Suppressor macrophage treated with lipopolysaccharide for 1 hour (primary cell): Measurements from ENCODE around the gene PRKCH.

Experiments
- DNase-seq, 3 donors: peaks; one replicate each; pipeline ENCODE4 v3.0.0-alpha.2; 2020 to 2022

PRKCH gene

GRCh38 chr14:61476754-61477410 lies 155.5 kb downstream of the PRKCH start:
- peak; percentile 87 to 99 (median 97) for DNase-seq

DNA sequence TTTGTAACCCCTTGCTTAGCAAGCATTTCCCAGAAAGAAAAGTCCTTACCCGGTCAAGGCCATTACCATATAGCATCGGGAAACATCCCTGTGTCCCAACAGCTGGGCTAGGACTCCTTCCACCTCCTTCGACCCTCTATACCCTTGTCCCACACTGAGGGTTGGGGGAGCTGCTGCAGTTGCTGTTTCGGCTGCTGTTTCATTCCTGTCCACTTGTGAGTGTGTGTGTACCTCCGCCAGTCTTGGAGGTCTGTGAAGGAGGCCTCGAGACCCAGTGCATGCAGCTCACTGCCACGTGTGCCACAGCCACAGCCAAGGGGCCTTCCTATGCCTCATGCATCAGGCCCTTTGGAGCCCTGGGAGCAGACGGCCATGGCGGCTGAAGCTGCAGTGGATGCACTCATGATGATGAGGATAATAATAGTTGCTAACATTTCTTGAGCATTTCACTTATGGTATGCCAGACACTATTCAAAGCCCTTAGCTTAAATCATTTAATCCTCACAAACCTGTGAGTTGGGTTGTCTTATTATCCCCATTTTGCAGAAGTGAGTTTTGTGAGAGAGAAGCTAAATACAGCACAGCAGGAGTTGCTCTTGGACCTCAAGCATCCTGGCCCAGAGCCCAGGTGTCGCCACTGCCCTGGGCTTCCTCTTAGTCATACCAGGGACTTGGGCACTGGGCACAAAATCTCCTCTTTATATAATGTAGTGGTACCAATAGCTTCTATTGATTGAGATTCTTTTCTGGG lies 156.5 kb downstream of the PRKCH start:
- DNase-seq, result peak; percentile 51 to 59 (median 59)

DNA sequence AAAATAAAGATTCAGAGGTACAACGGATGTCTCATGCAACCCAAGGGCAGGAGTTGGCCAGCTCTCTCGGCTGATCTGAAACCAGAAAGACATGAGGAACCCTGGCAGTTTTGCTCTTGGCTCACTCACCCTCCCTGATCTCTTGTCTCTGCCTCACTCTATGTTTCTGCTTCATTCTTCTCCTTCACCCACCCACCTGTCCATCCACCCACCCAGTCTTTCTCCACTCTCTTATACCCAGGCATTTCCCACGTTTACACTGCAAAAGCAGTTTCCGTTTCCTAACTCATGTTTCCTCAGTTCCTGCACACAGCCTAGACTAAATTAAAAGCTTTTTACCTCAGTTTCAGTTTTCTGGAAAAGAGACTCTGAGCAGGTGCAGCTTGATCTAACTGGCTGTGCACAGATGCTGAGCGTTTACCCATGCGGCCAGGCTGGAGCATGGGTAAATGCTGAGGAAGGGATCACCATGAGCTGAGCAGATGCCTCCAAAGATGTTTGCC lies 157.6 kb downstream of the PRKCH start:
- DNase-seq, result peak; percentile 85 to 95 (median 88)

DNA sequence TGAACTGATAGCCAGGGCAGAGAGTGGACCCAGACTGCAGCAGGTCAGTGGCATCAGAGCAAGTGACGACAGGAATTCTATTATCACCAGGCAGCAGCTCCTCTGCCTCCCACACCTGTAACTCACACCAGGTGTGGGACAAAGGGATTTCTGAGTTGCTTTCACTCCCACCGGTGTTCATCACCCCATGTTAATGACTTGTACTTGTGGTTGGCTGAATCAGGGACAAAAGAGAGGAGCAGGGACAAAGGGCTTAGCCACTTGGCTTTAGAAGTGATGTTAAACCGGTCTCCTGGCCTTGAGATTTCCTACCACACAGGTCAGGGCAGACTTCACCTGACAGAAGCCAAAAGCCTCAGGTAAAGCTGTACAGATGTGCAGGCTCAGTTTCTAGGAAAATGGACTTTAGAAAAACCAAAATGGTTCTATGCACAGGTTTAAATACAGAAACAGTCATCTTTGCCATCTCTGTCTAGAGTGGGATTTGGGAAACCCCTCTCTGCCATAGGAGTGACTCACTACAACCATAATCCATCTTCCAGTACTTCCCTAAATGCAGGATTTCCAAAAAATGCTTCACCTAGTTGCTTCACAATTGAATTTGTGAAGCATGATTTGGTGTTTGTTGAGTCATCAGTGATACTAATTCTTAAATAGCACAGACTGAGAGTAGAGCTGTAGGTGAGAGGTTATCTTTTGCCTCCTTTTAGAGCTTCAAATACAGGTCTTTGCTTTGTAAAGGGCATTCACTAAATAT lies 158.5 kb downstream of the PRKCH start:
- DNase-seq, result peak; percentile 83 to 97 (median 95)

GRCh38 chr14:61480704-61481285 lies 159.4 kb downstream of the PRKCH start:
- no peak for DNase-seq

DNA sequence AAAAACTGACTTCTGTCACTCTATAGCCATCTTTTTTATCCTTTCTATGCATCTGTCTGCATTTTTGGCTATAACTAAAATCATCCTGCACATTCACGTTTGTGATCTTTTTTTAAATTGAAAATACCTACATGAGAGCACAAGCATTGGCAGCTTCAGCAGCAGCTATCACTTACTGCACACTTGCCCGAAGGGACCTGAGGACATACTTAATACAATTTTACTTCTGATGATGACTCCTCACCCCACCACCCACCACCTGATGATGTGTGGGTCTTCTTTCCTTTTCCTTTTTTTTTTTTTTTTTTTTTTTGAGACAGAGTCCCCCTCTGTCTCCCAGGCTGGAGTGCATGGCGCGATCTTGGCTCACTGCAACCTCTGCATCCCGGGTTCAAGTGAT lies 160.3 kb downstream of the PRKCH start:
- DNase-seq, result peak in 1 of 3 donors; percentile 64

GRCh38 chr14:61482348-61483206 lies 161.2 kb downstream of the PRKCH start:
- no peak for DNase-seq

DNA sequence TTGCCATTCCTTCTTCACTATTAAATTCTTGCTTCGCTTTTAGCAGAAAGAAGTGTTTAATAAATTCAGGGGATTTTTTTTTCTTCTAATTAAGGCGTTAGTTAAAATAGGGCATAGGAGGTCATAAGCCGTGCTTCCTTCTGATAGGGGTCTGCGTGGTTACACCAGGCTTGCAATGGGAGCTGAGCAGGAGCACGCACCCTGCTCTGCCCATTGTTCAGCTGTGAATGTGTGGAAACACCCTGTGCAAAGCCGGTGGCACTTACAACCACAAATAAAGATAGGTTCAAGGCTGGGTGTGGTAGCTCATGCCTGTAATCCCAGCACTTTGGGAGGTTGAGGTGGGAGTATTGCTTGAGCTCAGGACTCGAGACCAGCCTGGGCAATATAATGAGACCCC lies 162.1 kb downstream of the PRKCH start:
- no peak for DNase-seq

GRCh38 chr14:61484031-61484430 lies 162.7 kb downstream of the PRKCH start:
- DNase-seq, result peak; percentile 50 to 74 (median 62)

GRCh38 chr14:61484826-61485584 lies 163.6 kb downstream of the PRKCH start:
- no peak for DNase-seq

DNA sequence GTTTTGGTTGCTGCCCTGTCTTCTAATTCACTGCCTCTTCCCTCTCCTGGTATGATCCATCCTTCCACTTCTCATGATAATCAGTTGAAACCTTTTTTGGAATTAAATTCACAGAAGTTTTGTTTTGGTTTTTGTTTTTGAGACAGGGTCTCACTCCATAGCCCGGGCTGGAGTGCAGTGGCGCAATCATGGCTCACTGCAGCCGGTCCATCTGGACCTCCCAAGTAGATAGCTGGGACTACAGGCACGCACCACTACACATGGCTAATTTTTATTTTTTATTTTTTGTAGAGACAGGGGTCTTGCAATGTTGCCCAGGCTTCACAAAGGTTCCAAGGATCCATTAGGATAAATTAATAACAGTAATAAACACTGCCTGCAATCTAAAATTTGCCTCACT lies 164.3 kb downstream of the PRKCH start:
- no peak for DNase-seq

DNA sequence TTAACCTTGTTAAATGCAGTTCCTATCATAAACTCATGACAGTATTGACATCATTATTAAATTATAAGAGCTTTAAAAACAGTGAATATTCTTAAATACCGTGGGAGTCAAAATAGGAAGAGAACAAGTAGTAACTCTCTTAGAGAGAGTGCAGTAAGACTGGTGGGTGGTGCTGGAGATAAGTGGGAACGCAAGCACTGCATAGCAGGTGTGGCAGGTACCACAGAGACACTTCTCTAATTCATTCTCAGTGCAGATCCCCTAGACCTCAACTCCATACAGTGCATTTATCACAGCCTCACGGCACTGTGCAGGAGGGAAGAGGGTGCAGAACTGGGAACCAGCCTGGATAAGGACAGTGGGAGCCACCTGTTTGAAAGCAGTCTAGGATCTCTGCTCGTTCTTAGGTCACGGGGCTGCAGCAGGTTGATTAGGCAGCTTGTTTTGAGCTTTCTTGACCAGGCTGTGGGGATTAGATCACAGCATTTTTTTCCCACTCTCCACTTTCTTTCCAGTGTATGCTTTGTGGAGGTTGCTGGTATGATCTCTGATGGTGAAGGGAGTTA lies 165.6 kb downstream of the PRKCH start:
- DNase-seq, result no peak

DNA sequence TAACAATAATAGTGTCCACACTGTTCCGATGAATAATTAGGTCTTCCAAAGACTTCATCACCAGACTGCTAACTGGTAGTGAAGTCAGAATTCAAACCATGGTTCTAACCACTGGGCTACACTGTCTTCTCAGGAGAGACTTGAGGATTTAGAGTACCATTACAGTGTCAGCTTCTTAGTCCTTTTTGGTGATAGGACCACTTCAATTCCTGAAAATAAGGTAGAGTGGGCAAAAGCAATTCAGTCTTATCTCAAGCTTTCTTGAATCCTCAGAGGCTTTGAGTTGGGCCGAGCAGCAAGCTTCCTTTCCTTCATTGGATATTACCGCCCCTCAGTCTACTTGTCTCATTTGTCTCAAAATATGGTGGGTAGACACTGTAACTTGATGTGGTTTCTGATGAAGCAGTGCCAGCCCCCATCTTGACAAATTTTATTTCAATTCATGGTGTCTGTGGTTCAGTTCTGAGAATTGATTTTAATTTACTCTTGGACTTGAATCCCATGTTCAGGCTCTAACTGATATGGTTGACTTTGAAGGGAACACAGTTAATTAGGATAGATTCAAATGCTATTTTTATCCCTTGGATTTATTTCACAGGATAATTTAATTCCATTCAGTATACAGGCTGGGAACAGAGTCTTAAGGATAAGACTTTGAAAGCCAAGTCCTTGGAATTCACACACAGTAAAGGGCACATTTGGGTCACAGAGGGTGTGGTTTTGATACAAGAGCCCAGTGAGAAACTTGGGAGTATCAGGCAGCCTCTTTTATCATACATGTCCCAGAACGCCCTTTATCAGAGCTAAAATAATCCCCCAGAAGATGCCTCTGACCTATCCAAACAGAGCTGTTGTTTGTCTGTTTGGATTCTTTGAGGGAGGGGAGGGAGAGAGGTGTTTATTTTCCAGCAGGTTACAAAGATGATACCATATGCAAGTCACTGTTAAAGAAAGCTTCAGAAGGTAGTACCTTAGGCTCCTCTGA lies 167.3 kb downstream of the PRKCH start:
- DNase-seq, result no peak

- DNase-seq, result no peak
Observed at GRCh38 chr14:61489512-61489911, 168.1 kb downstream of the PRKCH start.

DNA sequence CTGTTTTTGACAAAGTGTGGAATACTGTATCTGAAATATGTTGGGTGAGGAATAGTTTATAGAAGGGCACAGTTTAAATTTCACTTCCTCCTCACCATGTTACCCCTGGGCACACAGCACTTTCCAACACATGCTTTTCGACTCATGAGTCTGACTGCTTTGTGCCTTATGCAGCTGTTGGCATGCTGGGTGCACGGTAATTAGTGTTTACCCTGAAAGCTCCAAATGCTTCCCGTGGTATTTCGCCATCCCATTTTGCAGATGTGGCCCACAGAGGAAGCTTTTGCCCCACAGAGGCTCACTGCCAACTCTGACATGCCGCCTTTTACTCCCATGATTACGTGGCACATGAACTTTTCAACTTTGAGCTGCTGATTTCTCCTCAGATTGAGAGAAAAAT lies 168.6 kb downstream of the PRKCH start:
- DNase-seq, result peak; percentile 87 to 92 (median 90)

GRCh38 chr14:61491224-61491623 lies 169.8 kb downstream of the PRKCH start:
- no peak for DNase-seq

DNA sequence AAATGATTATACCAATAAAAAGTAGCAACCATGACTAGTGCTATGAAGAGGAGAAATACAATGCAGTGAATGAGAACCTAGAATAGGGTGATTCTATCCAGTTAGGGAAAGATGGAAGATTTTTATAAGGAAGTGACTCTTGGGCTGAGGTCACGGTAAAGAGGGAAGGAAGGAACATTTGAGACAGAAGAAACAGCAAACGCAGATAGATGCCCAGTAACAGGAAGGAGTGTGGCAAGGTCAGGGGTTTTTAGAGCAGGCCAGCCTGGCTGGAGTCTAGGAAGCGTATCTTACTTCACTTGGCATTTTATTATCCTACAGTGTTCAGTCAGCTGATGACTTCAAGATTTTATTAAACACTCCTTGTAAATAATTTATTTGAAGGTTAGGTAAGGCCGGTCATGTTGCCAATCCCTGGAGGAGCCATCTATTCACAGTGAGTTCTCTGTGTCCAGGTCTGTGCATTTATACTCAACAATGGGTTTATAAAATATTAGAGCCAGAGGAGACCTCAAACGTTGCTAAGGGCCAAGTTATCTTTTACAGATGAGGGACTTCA lies 170.6 kb downstream of the PRKCH start:
- DNase-seq, result peak; percentile 77 to 88 (median 82)

- no peak for DNase-seq
Observed at GRCh38 chr14:61492474-61492873, 171.1 kb downstream of the PRKCH start.

DNA sequence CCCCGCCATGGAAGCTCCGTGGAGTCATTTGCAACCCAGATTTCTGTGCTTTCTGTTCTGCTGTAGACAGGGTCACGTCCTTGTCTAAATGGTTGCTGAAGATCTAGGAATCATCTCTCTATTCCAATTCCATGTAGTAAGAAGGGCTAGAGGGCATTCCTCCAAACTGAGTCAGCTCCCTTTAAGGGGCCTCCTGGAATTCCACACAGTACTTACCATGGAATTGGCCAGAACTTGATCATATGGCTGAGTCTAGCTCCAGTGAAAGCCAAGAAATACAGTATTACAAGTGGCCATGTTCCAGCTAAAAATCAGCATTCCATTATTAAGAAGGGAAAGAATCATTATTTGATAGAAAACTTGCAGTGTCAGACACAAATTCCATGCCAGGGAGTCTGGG lies 171.9 kb downstream of the PRKCH start:
- no peak for DNase-seq
